ENCODE results near the gene CDH11.

DNA sequence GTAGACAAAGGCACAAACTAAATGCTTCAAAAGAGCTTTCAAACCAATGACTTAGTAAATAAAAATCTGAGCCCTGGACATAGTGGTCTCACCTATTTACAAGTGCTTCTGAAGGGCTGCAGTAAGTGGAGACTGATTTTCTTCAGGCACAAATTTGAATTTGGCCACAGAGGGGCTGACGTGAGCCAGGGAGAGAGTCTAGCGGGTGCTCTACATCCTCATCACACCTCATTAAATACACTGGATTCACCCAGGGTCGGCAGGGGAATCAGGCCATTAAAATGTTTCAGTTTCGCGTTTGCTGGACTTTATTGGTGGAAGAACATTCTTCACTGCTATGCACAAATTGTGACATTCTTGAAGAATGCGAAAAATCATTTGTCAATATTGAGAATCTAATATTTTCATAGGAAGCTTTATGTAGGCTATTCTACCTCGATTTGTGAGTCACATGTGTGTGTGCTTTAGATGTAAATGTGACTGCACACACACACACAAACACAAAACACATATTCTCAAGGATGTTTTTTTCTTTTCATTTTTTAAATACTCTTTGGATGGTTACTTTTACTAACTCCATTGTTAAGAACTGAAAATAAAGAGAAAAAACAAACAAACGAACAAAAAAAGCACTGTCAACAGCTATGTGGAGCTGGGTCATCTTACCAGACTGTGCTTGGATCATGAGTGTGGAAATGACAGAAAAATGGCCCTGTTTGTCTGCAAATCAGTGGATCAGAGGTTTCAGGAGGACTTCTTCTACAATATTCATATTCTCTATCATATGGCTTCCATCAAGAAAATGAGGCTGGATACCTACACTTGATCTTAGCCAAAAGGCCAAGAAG, 58.9 kb downstream of the CDH11 start:
- TF ChIP-seq CTCF (IDR thresholded peaks at IDR 0.05) (no peak), POLR2A (IDR thresholded peaks at IDR 0.05; ENCODE audit: low read depth) (no peak), POLR2AphosphoS5 (IDR thresholded peaks at IDR 0.05) (no peak)
